Measurements from ENCODE around the gene TERT.

DNA sequence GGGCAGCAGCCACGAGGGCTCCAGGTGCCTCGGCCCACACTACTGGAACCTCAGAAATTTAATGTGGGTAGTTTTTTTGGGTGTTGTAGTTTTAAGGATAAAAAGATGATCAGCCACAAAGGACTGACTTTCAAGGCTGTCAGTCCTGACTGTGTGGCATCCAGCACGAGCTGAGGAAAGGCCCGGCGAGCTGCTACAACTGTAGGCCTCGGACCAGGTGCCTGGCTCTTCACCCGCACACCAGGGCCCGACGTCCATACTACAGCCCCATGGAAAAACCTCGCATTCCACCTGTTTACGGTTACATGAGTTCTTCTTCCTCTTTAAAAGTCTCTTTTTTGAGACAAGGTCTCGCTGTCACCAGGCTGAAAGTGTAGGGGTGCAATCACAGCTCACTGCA, 47.4 kb upstream of the TERT start:
- TF ChIP-seq, protein P1, sequence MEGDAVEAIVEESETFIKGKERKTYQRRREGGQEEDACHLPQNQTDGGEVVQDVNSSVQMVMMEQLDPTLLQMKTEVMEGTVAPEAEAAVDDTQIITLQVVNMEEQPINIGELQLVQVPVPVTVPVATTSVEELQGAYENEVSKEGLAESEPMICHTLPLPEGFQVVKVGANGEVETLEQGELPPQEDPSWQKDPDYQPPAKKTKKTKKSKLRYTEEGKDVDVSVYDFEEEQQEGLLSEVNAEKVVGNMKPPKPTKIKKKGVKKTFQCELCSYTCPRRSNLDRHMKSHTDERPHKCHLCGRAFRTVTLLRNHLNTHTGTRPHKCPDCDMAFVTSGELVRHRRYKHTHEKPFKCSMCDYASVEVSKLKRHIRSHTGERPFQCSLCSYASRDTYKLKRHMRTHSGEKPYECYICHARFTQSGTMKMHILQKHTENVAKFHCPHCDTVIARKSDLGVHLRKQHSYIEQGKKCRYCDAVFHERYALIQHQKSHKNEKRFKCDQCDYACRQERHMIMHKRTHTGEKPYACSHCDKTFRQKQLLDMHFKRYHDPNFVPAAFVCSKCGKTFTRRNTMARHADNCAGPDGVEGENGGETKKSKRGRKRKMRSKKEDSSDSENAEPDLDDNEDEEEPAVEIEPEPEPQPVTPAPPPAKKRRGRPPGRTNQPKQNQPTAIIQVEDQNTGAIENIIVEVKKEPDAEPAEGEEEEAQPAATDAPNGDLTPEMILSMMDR (IDR thresholded peaks at IDR 0.05): no peak
- TF ChIP-seq POLR2A (IDR thresholded peaks at IDR 0.05): no peak

All from body of pancreas (tissue), 4 donors.